ENCODE results near the gene RERE. TPM values are rescaled to one million over a fixed set of nuclear protein-coding genes. Genes with fewer than 3 reads are reported as not detected.

Gene RERE
- total and polyA plus RNA-seq, 7 donors: 19.2 to 148 (median 90.6) TPM

DNA sequence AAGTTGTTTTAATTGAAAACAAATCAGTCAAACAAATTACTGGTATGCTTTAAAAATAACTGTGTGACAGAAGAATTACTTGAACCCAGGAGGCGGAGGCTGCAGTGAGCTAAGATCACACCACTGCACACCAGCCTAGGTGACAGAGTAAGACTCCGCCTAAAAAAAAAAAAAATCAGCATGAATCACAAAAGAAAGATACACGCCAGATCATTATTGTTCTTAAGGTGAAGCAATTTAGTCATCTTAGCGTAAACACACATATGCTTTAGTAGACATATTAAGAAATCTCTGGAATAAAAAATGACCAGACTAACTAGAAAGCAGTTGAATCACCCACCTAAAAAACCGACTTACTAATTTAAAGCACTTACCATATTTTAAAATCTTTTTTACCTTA, 20.2 kb downstream of the RERE start:
- no peaks in the 10 kb centered on the region for H3K9me3 ChIP-seq
- H3K36me3 ChIP-seq: no peaks in the 10 kb centered on the region
- H3K27me3 ChIP-seq: no peaks in the 10 kb centered on the region
- intact Hi-C loops (cut with DNase I): no loop called here
- 66 to 84% methylated on average over 5 of the region's 5 CpGs for WGBS, 2 donors
- no peak for TF ChIP-seq POLR2AphosphoS5 (IDR thresholded peaks at IDR 0.05)
- TF ChIP-seq POLR2A (IDR thresholded peaks at IDR 0.05): no peak
- TF ChIP-seq, protein P1, sequence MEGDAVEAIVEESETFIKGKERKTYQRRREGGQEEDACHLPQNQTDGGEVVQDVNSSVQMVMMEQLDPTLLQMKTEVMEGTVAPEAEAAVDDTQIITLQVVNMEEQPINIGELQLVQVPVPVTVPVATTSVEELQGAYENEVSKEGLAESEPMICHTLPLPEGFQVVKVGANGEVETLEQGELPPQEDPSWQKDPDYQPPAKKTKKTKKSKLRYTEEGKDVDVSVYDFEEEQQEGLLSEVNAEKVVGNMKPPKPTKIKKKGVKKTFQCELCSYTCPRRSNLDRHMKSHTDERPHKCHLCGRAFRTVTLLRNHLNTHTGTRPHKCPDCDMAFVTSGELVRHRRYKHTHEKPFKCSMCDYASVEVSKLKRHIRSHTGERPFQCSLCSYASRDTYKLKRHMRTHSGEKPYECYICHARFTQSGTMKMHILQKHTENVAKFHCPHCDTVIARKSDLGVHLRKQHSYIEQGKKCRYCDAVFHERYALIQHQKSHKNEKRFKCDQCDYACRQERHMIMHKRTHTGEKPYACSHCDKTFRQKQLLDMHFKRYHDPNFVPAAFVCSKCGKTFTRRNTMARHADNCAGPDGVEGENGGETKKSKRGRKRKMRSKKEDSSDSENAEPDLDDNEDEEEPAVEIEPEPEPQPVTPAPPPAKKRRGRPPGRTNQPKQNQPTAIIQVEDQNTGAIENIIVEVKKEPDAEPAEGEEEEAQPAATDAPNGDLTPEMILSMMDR (IDR thresholded peaks at IDR 0.05): no peak
- DNase-seq: no peak
- H3K4me3 ChIP-seq: no peak overlapping the region
- no peak overlapping the region for H3K27ac ChIP-seq
- H3K4me1 ChIP-seq: peaks cover 0 to 7% (median 2%) of the 10 kb centered on the region in 4 donors

DNA sequence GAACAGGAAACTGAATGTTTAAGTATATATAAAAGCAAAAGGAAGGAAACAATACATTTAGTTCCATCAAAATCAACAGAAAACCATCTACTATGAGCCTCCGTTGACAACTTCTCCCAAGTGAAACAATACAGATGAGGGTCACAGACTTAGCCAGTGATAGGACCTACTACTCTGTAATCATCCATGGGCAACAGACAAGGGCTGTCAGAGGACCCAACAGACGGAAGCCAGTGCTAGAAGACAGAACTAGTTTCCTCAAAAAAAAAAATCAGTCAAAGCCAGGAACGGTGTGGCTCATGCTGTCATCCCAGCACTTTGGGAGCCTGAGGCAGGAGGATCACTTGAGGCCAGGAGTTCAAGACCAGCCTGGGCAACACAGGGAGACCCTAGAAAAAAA, 20.6 kb downstream of the RERE start:
- intact Hi-C loops (cut with DNase I): no loop called here
- Histone ChIP-seq H3K4me3 (no peak overlapping the region), H3K4me1 (peaks cover 0 to 7% (median 2%) of the 10 kb centered on the region in 4 donors), H3K9me3 (no peaks in the 10 kb centered on the region), H3K36me3 (no peaks in the 10 kb centered on the region), H3K27me3 (no peaks in the 10 kb centered on the region), H3K27ac (no peak overlapping the region)
- WGBS, 2 donors: 47 to 62% methylated on average over 3 of the region's 3 CpGs
- TF ChIP-seq EP300 (IDR thresholded peaks at IDR 0.05): no peak
- TF ChIP-seq POLR2AphosphoS5 (IDR thresholded peaks at IDR 0.05): no peak
- TF ChIP-seq POLR2A (IDR thresholded peaks at IDR 0.05): no peak
- TF ChIP-seq, protein P1 (IDR thresholded peaks at IDR 0.05): no peak
- DNase-seq: no peak

DNA sequence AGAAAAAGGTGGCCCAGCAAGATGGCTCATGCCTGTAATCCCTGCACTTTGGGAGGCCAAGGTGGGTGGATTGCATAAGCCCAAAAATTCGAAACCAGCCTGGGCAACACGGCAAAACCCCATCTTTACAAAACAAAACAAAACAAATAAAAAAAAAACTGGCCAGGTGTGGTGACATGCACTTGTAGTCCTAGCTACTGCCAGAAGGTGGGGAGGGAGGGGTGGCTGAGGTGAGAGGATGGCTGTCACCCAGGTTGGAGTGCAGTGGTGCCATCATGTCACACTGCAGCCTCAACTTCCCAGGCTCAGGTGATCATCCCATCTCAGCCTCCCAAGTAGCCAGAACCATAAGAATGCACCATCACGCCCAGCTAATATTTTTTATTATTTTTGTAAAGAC, 22.8 kb downstream of the RERE start:
- Histone ChIP-seq H3K27ac (no peak overlapping the region), H3K27me3 (no peaks in the 10 kb centered on the region), H3K4me3 (no peak overlapping the region), H3K36me3 (no peaks in the 10 kb centered on the region), H3K9me3 (no peaks in the 10 kb centered on the region), H3K4me1 (peaks cover 0 to 22% (median 10%) of the 10 kb centered on the region in 4 donors)
- 78 to 88% methylated on average over 3 of the region's 3 CpGs for WGBS, 2 donors
- no peak for TF ChIP-seq POLR2AphosphoS5 (IDR thresholded peaks at IDR 0.05)
- no peak for TF ChIP-seq EP300 (IDR thresholded peaks at IDR 0.05)
- intact Hi-C loops (cut with DNase I): no loop called here
- no peak for DNase-seq

DNA sequence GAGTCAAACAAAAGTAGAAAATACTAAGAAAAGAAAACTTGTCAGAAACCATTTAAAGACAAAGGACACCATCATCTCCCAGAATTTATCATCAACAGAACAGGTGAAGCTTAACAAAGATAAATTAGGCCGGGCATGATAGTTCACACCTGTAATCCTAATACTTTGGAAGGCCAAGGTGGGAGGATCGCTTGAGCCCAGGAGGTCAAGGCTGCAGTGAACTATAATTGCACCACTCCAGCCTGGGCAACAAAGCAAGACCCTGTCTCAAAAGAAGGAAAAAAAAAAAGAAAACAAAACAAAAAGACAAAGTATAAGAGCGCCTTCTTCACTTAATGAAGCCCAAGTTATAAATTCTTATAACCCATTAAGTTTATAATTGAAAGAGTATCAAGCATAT, 25.6 kb downstream of the RERE start:
- Histone ChIP-seq H3K27ac (no peak overlapping the region), H3K9me3 (no peaks in the 10 kb centered on the region), H3K4me3 (no peak overlapping the region), H3K27me3 (no peaks in the 10 kb centered on the region), H3K4me1 (peaks cover 0 to 28% (median 10%) of the 10 kb centered on the region in 4 donors), H3K36me3 (no peaks in the 10 kb centered on the region)
- intact Hi-C loops (cut with DNase I): no loop called here
- TF ChIP-seq, protein P1 (IDR thresholded peaks at IDR 0.05): no peak
- TF ChIP-seq POLR2AphosphoS5 (IDR thresholded peaks at IDR 0.05): no peak
- TF ChIP-seq EP300 (IDR thresholded peaks at IDR 0.05): no peak
- no peak for TF ChIP-seq POLR2A (IDR thresholded peaks at IDR 0.05)
- DNase-seq: no peak
- 97 to 99% methylated on average over 3 of the region's 3 CpGs for WGBS, 2 donors

DNA sequence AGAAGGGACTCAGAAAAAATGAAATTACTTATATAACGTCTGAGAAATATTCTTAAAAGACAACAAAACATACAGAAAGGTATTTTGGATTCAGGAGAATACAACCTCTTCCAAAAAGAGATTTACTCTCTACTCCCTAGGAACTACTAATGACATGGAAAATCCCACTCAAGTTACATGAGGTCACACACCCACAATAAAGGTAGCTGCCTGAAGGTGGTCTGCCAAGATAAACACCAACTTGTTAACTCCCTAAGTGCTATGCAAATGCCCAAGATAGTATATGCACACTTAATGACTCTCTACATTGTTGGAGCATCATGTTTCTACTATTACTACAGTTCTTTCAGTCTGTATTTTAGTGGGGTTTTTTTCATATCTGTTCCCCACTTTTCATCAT, 26.5 kb downstream of the RERE start:
- no peaks in the 10 kb centered on the region for H3K36me3 ChIP-seq
- peaks cover 0 to 30% (median 10%) of the 10 kb centered on the region in 4 donors for H3K4me1 ChIP-seq
- TF ChIP-seq POLR2A (IDR thresholded peaks at IDR 0.05) (no peak), POLR2AphosphoS5 (IDR thresholded peaks at IDR 0.05) (no peak), EP300 (IDR thresholded peaks at IDR 0.05) (no peak)
- TF ChIP-seq, protein P1 (IDR thresholded peaks at IDR 0.05): no peak
- no peaks in the 10 kb centered on the region for H3K27me3 ChIP-seq
- no peak overlapping the region for H3K4me3 ChIP-seq
- H3K9me3 ChIP-seq: no peaks in the 10 kb centered on the region
- intact Hi-C loops (cut with DNase I): no loop called here
- WGBS, 2 donors: 79 to 88% methylated on average over 1 of the region's 1 CpG
- no peak overlapping the region for H3K27ac ChIP-seq
- no peak for DNase-seq
